Transverse colon (tissue), 4 donors: ENCODE measurements around the gene GPR108. TPM values are rescaled to one million over a fixed set of nuclear protein-coding genes. Genes with fewer than 3 reads are reported as not detected.

Experiments used
- DNase-seq: peaks from one replicate; pipeline ENCODE4 v3.0.0-alpha.2; 2019
- H3K27ac ChIP-seq, 4 donors: fragments of 200-600 bp; sonication (generic); 2 replicates each; pipeline ENCODE4 v1.5.1; 2016 to 2018; ENCODE audit warnings: inconsistent platforms in 4 of 4
- H3K27me3 ChIP-seq: fragments of 200-600 bp; sonication (generic); 2 replicates; pipeline ENCODE4 v1.5.1; 2017; ENCODE audit warnings: inconsistent platforms
- H3K36me3 ChIP-seq, 4 donors: fragments of 200-600 bp; sonication (generic); 2 replicates each; pipeline ENCODE4 v1.5.1; 2017 to 2019; ENCODE audit warnings: inconsistent platforms in 4 of 4
- H3K4me1 ChIP-seq, 4 donors: fragments of 200-600 bp; sonication (generic); 2 replicates each; pipeline ENCODE4 v1.5.1; 2017 to 2020; ENCODE audit warnings: inconsistent platforms in 4 of 4
- H3K4me3 ChIP-seq, 4 donors: fragments of 200-600 bp; sonication (generic); 1 replicate in 1 of 4; 2 replicates in 3 of 4; pipeline versions ENCODE4 v1.5.1 to v1.6.1; 2017 to 2019; ENCODE audit warnings: inconsistent platforms in 4 of 4
- H3K9me3 ChIP-seq, 2 donors: fragments of 200-600 bp; sonication (generic); 2 replicates each; pipeline ENCODE4 v1.5.1; 2017 to 2019; ENCODE audit warnings: inconsistent platforms in 2 of 2
- EP300 ChIP-seq: sonication (generic); formaldehyde crosslinking; IDR thresholded peaks from one replicate; pipeline ENCODE4 v1.6.1; 2017; ENCODE audit warnings: antibody characterized with exemption, low read depth
- POLR2A ChIP-seq: fragments of 450-650 bp; IDR thresholded peaks from one replicate; pipeline ENCODE4 v1.6.1; 2016; ENCODE audit warnings: antibody characterized with exemption, mild to moderate bottlenecking, moderate library complexity
- POLR2AphosphoS5 ChIP-seq, 3 donors: sonication (generic); formaldehyde crosslinking; IDR thresholded peaks; one replicate each; pipeline ENCODE4 v1.6.1; 2016; ENCODE audit warnings: antibody characterized with exemption in 3 of 3
- WGBS, 2 donors: methylation state at CpG; one replicate each; pipeline ENCODE4 v1.1.5; 2018; ENCODE audit warnings: low coverage in 1 of 2; 5-methylcytosine and 5-hydroxymethylcytosine counted together
- in situ Hi-C, 4 donors: fragments of 200-750 bp; cut with MboI; loops; one replicate each; pipeline versions ENCODE4 v1.15.0 to v1.15.1; 2017; ENCODE audit warnings: low sequenced_read_pairs in 3 of 4, low pct_ligation_motif_present in 1 of 4, low pct_unique_long_range_greater_than_20kb in 1 of 4
- intact Hi-C: fragments of 100-400 bp; cut with DNase I; formaldehyde crosslinking; loops from one replicate; pipeline ENCODE4 v1.15.1; 2023; ENCODE audit warnings: low total_unique reads
- total RNA-seq, 4 donors: library from RNA; depleted of rRNA; stranded (reverse); fragments of >200 nt; gene quantifications; one replicate each; pipeline ENCODE4 v1.1.0, GENCODE V29; 2016
- TF ChIP-seq, protein P1 (sequence below), 5 experiments: fragments of 200-600 bp in 3 of 5; fragments of 450-650 bp in 2 of 5; sonication (generic) in 3 of 5; IDR thresholded peaks; 1 replicate in 2 of 5; 2 replicates in 3 of 5; pipeline ENCODE4 v1.5.1; 2016 to 2017; ENCODE audit warnings: antibody characterized with exemption in 5 of 5, inconsistent platforms in 3 of 5, mild to moderate bottlenecking in 2 of 5, moderate library complexity in 1 of 5

The GPR108 gene
- total RNA-seq, 4 donors from 2014 or later = 38.0 to 118 (median 90.6) TPM

DNA sequence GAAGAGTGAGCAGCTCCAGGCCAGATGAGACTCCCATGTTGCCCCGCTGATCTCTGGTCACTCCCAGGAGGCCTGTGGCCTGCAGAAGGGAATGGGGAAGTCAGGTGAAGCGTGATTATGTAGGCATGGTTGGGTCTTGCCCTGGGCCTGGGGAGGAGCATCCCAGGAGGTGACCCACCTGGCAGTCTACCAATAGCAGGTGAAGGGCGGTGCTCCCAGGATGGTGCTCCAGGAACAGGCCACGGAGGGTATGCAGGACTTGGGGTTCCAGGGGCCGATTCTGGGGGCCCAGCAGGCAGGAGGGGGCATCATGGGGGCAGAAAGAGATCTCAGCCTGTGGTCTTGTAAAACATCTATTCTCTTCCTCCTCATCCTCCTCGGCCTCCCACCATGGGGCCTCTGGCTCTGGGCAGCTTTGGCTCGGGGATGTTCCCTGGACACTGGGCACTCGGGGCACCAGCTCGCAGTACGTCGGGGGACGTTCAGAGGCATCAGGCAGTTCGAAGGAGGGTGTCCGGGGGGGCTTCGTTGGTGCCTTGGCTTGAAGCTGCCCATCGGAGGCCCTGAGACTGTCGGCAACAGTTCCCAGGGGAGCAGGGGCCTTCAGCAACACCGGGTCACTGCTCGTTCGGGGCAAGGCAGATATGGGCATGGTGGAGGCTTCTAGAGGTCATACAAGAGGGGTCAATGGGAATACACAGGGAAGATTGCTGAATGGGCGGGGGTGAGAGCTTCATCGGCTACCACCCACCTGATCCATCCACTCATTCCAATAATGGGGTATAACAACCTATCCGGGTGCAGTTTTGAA, 17.5 kb upstream of the GPR108 start:
- intact Hi-C loops = no loop called here
- 92% methylated on average over 22 of the region's 23 CpGs; no CpG with 5 or more reads in 1 of the 2 donors for WGBS, 2 donors
- no peaks in the 10 kb centered on the region for H3K9me3 ChIP-seq
- H3K27me3 ChIP-seq = no peaks in the 10 kb centered on the region
- in situ Hi-C loops = no loop called here
- H3K4me3 ChIP-seq = no peak overlapping the region
- peaks cover 0 to 19% (median 9%) of the 10 kb centered on the region in 4 donors for H3K36me3 ChIP-seq
- no peak for DNase-seq
- peak overlapping the region in 2 of 4 donors; percentile 83 to 86 for H3K27ac ChIP-seq
- TF ChIP-seq POLR2A = no peak
- no peak for TF ChIP-seq EP300
- no peak for TF ChIP-seq POLR2AphosphoS5 (IDR thresholded peaks at IDR 0.05)
- TF ChIP-seq, protein P1, sequence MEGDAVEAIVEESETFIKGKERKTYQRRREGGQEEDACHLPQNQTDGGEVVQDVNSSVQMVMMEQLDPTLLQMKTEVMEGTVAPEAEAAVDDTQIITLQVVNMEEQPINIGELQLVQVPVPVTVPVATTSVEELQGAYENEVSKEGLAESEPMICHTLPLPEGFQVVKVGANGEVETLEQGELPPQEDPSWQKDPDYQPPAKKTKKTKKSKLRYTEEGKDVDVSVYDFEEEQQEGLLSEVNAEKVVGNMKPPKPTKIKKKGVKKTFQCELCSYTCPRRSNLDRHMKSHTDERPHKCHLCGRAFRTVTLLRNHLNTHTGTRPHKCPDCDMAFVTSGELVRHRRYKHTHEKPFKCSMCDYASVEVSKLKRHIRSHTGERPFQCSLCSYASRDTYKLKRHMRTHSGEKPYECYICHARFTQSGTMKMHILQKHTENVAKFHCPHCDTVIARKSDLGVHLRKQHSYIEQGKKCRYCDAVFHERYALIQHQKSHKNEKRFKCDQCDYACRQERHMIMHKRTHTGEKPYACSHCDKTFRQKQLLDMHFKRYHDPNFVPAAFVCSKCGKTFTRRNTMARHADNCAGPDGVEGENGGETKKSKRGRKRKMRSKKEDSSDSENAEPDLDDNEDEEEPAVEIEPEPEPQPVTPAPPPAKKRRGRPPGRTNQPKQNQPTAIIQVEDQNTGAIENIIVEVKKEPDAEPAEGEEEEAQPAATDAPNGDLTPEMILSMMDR (IDR thresholded peaks at IDR 0.05) = no peak
- H3K4me1 ChIP-seq = peaks cover 0 to 18% (median 15%) of the 10 kb centered on the region in 4 donors

DNA sequence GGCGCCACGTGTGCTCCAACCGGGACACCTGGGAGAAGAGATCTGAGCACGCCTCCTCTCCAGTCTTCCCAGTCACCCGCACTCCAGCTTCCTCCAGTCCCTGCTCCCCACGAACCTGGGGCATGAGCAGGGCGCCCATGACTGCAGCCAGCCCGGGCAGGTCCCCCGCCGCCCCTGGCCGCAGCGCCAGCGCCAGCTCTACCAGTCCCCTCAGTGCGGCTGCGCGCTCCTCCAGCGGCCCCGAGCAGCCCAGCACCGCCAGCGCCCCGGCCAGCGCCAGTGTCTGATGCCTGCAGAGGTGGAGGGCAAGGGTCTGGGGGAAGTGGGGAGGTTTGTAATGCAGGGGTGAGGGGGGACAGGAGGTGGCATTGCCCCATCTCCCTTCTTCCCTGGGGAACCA, 16.8 kb upstream of the GPR108 start:
- peak overlapping the region; percentile 83 to 86 (median 84) for H3K27ac ChIP-seq
- H3K4me1 ChIP-seq = peaks cover 0 to 18% (median 15%) of the 10 kb centered on the region in 4 donors
- no peaks in the 10 kb centered on the region for H3K27me3 ChIP-seq
- DNase-seq = no peak
- no peak overlapping the region for H3K4me3 ChIP-seq
- WGBS, 2 donors = 95% methylated on average over 22 of the region's 22 CpGs; no CpG with 5 or more reads in 1 of the 2 donors
- no peak for TF ChIP-seq POLR2AphosphoS5 (IDR thresholded peaks at IDR 0.05)
- TF ChIP-seq EP300 = no peak
- TF ChIP-seq POLR2A = no peak
- TF ChIP-seq, protein P1 (IDR thresholded peaks at IDR 0.05) = no peak
- H3K36me3 ChIP-seq = peaks cover 0 to 24% (median 12%) of the 10 kb centered on the region in 4 donors
- in situ Hi-C loops (no loop called here), intact Hi-C loops (no loop called here)
- no peaks in the 10 kb centered on the region for H3K9me3 ChIP-seq

- Histone ChIP-seq H3K4me1 (peaks cover 0 to 18% (median 15%) of the 10 kb centered on the region in 4 donors), H3K9me3 (no peaks in the 10 kb centered on the region), H3K4me3 (peak overlapping the region in 3 of 4 donors; percentile 5 to 37 (median 29)), H3K36me3 (peaks cover 0 to 27% (median 12%) of the 10 kb centered on the region in 4 donors), H3K27ac (peak overlapping the region; percentile 83 to 86 (median 84)), H3K27me3 (no peaks in the 10 kb centered on the region)
- intact Hi-C loops = no loop called here
- TF ChIP-seq EP300 (peak; percentile 37), POLR2A (peak; percentile 73), POLR2AphosphoS5 (IDR thresholded peaks at IDR 0.05) (peak in 2 of 3 donors; percentile 72 to 82)
- TF ChIP-seq, protein P1 (IDR thresholded peaks at IDR 0.05) = peak; percentile 38 to 81 (median 49)
- in situ Hi-C loops = no loop called here
- WGBS, 2 donors = 3 to 4% methylated on average over 5 to 27 of the region's 50 CpGs
- peak; percentile 95 for DNase-seq
Observed at GRCh38 chr19:6753178-6754031, 16.0 kb upstream of the GPR108 start.
